Measurements from ENCODE around the gene SKIL.
"Not testable (repeated sequence)": the region's sequence is repeated elsewhere in the genome, so short reads cannot be mapped to it uniquely, and the experiment has no call there.

SKIL gene

GRCh38 chr3:170338690-170339340, 18.7 kb upstream of the SKIL start:
- Histone ChIP-seq H3K9me3 (ENCODE audit: control insufficient read depth, low read length) (no peaks in the 10 kb centered on the region), H3K36me3 (ENCODE audit: control insufficient read depth, insufficient read depth, low read length) (no peaks in the 10 kb centered on the region), H3K9ac (no peak overlapping the region), H3K79me2 (no peaks in the 10 kb centered on the region), H3K27me3 (ENCODE audit: control insufficient read depth, insufficient read depth, low read length) (no peaks in the 10 kb centered on the region), H3K4me2 (ENCODE audit: low read length) (no peak overlapping the region), H3K4me3 (ENCODE audit: low read depth, low read length) (no peak overlapping the region), H3K27ac (no peak overlapping the region), H2AFZ (no peak overlapping the region), H3K4me1 (no peaks in the 10 kb centered on the region)
- no peak for TF ChIP-seq CTCF (IDR thresholded peaks at IDR 0.05)

DNA sequence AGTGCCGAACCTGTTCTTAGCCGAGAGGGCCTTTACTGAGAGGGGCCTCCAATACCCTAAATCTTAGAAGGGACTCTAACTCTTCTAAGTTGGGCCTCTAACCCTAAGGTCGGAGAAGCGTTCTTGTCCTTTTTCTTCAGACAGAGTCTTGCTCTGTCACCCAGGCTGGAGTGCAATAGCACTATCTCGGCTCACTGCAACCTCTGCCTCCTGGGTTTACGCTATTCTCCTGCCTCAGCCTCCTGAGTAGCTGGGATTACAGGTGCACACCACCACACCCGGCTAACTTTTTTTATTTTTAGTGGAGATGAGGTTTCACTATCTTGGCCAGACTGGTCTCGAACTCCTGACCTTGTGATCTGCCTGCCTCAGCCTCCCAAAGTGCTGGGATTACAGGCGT, 15.2 kb upstream of the SKIL start:
- H3K27me3 ChIP-seq (ENCODE audit: control insufficient read depth, insufficient read depth, low read length); H2AFZ ChIP-seq; H3K79me2 ChIP-seq; H3K9me3 ChIP-seq (ENCODE audit: control insufficient read depth, low read length); H3K9ac ChIP-seq; H3K27ac ChIP-seq; H3K4me2 ChIP-seq (ENCODE audit: low read length); H3K4me3 ChIP-seq (ENCODE audit: low read depth, low read length); H3K36me3 ChIP-seq (ENCODE audit: control insufficient read depth, insufficient read depth, low read length); H3K4me1 ChIP-seq: not testable (repeated sequence)

GRCh38 chr3:170343859-170344258, 13.7 kb upstream of the SKIL start:
- H3K79me2 ChIP-seq; H3K4me3 ChIP-seq (ENCODE audit: low read depth, low read length); H3K4me1 ChIP-seq; H3K27ac ChIP-seq; H3K9ac ChIP-seq; H3K36me3 ChIP-seq (ENCODE audit: control insufficient read depth, insufficient read depth, low read length); H3K9me3 ChIP-seq (ENCODE audit: control insufficient read depth, low read length); H3K4me2 ChIP-seq (ENCODE audit: low read length); H3K27me3 ChIP-seq (ENCODE audit: control insufficient read depth, insufficient read depth, low read length): not testable (repeated sequence)
- peak overlapping the region; percentile 35 for H2AFZ ChIP-seq

DNA sequence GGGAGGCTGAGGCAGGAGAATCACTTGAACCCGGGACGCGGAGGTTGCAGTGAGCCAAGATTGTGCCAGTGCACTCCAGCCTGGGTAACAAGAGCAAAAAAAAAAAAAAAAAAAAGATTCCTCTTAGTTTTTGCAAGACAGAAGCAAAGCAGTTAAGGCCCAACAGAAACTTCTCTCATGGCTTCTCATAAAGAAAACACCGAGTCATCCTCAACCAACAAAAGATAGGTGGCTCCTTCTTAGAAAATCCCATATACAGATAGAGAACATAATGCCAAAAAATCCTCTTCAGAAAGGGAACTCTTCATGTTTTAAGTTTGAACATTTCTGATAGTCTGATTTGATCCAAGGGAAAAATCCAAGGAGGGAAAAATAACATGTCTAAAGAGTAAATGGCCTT, 12.5 kb upstream of the SKIL start:
- Histone ChIP-seq H3K9me3 (ENCODE audit: control insufficient read depth, low read length) (no peaks in the 10 kb centered on the region), H3K4me2 (ENCODE audit: low read length) (no peak overlapping the region), H3K4me1 (no peaks in the 10 kb centered on the region), H3K79me2 (no peaks in the 10 kb centered on the region), H2AFZ (peak overlapping the region; percentile 29), H3K27ac (no peak overlapping the region), H3K27me3 (ENCODE audit: control insufficient read depth, insufficient read depth, low read length) (no peaks in the 10 kb centered on the region), H3K36me3 (ENCODE audit: control insufficient read depth, insufficient read depth, low read length) (no peaks in the 10 kb centered on the region), H3K4me3 (ENCODE audit: low read depth, low read length) (no peak overlapping the region), H3K9ac (no peak overlapping the region)
- TF ChIP-seq CTCF (IDR thresholded peaks at IDR 0.05), result no peak

GRCh38 chr3:170346481-170347392, 10.8 kb upstream of the SKIL start:
- H3K27me3 ChIP-seq (ENCODE audit: control insufficient read depth, insufficient read depth, low read length), result no peaks in the 10 kb centered on the region
- no peak for TF ChIP-seq CTCF (IDR thresholded peaks at IDR 0.05)
- no peaks in the 10 kb centered on the region for H3K4me1 ChIP-seq
- H3K36me3 ChIP-seq (ENCODE audit: control insufficient read depth, insufficient read depth, low read length), result no peaks in the 10 kb centered on the region
- no peaks in the 10 kb centered on the region for H3K79me2 ChIP-seq
- H3K27ac ChIP-seq, result no peak overlapping the region
- H3K4me2 ChIP-seq (ENCODE audit: low read length), result no peak overlapping the region
- no peak overlapping the region for H3K4me3 ChIP-seq (ENCODE audit: low read depth, low read length)
- H3K9me3 ChIP-seq (ENCODE audit: control insufficient read depth, low read length), result no peaks in the 10 kb centered on the region
- H3K9ac ChIP-seq, result no peak overlapping the region
- no peak overlapping the region for H2AFZ ChIP-seq

Data from parathyroid adenoma (tissue), 2 donors.